Measurements from ENCODE around the gene RAB19. TPM values are rescaled to one million over a fixed set of nuclear protein-coding genes. Genes with fewer than 3 reads are reported as not detected.

The RAB19 gene
- total and polyA plus RNA-seq, 2 of the 8 experiments (the other 6 are each of a cell fraction or from before 2014, with no cell fraction given) = 9.8 to 11.0 TPM

DNA sequence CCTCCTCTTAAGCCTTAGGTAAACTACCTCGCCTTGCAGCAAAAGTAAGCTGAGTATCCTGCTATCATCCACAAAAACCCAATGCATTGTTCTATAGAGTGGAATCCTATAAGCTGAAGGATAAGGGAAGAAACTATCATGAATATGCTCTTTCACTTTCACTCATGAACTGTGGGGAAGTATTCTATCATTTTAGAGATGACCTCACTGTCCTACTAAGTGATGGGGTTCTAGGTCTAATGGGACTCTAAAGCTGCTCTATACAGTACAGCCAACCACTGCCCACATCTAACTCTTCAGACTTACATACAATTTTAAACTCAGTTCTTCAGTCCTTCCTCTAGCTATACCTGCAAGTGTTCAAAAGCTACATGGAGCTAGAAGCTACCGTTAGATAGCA lies 59.3 kb downstream of the RAB19 start (continued):
- TF ChIP-seq BCL11A (IDR thresholded peaks at IDR 0.05; ENCODE audit: low read depth in 2 of 2, low read length in 2 of 2) (no peak), RXRA (IDR thresholded peaks at IDR 0.05; ENCODE audit: insufficient read depth, low read depth, low read length) (no peak), MAFK (IDR thresholded peaks at IDR 0.05; ENCODE audit: low read depth, low read length) (no peak), RAD21 (IDR thresholded peaks at IDR 0.05 in 1 of 2, conservative IDR thresholded peaks at IDR 0.05 in 1 of 2; ENCODE audit: low read depth in 2 of 2, low read length in 2 of 2) (no peak)
- TF ChIP-seq, protein P1, sequence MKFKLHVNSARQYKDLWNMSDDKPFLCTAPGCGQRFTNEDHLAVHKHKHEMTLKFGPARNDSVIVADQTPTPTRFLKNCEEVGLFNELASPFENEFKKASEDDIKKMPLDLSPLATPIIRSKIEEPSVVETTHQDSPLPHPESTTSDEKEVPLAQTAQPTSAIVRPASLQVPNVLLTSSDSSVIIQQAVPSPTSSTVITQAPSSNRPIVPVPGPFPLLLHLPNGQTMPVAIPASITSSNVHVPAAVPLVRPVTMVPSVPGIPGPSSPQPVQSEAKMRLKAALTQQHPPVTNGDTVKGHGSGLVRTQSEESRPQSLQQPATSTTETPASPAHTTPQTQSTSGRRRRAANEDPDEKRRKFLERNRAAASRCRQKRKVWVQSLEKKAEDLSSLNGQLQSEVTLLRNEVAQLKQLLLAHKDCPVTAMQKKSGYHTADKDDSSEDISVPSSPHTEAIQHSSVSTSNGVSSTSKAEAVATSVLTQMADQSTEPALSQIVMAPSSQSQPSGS (IDR thresholded peaks at IDR 0.05; ENCODE audit: low read length) = no peak

Data from H1 (cell line).